Transverse colon (tissue), 4 donors: ENCODE data around the gene PNPLA2.

ENCODE experiments used
- POLR2A ChIP-seq: fragments of 450-650 bp; IDR thresholded peaks from one replicate; pipeline ENCODE4 v1.6.1; 2016; ENCODE audit warnings: antibody characterized with exemption, mild to moderate bottlenecking, moderate library complexity
- POLR2AphosphoS5 ChIP-seq, 3 donors: sonication (generic); formaldehyde crosslinking; IDR thresholded peaks; one replicate each; pipeline ENCODE4 v1.6.1; 2016; ENCODE audit warnings: antibody characterized with exemption in 3 of 3
- TF ChIP-seq, protein P1 (sequence below), 5 experiments: fragments of 200-600 bp in 3 of 5; fragments of 450-650 bp in 2 of 5; sonication (generic) in 3 of 5; IDR thresholded peaks; 1 replicate in 2 of 5; 2 replicates in 3 of 5; pipeline ENCODE4 v1.5.1; 2016 to 2017; ENCODE audit warnings: antibody characterized with exemption in 5 of 5, inconsistent platforms in 3 of 5, mild to moderate bottlenecking in 2 of 5, moderate library complexity in 1 of 5

DNA sequence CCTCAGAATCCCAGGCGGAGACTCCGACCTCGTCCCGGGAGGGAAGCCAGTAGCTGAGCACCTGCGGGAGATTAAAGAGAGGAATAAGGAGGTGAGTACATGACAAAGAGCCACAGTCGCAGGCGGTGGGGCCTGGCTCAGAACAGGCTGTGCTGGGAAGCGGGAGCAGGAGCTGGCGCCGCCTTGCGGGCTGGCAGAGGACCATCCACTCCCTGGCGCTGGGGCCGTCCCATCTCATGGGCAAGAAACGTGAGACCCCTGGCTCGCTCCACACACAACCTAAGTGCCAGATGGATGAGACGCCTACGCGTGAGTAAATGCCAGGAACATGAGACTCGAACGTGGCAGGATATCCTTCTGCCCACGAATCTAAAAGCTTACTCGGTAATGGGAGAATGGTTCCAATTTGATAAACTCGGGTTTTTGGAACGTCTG lies 35.1 kb upstream of the PNPLA2 start:
- TF ChIP-seq POLR2AphosphoS5 (IDR thresholded peaks at IDR 0.05) (peak in 2 of 3 donors; percentile 26 to 37), POLR2A (no peak)
- TF ChIP-seq, protein P1, sequence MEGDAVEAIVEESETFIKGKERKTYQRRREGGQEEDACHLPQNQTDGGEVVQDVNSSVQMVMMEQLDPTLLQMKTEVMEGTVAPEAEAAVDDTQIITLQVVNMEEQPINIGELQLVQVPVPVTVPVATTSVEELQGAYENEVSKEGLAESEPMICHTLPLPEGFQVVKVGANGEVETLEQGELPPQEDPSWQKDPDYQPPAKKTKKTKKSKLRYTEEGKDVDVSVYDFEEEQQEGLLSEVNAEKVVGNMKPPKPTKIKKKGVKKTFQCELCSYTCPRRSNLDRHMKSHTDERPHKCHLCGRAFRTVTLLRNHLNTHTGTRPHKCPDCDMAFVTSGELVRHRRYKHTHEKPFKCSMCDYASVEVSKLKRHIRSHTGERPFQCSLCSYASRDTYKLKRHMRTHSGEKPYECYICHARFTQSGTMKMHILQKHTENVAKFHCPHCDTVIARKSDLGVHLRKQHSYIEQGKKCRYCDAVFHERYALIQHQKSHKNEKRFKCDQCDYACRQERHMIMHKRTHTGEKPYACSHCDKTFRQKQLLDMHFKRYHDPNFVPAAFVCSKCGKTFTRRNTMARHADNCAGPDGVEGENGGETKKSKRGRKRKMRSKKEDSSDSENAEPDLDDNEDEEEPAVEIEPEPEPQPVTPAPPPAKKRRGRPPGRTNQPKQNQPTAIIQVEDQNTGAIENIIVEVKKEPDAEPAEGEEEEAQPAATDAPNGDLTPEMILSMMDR (IDR thresholded peaks at IDR 0.05), result peak; percentile 61 to 80 (median 68)
